Left cardiac atrium (tissue), 4 donors: ENCODE data around the gene ST8SIA1. TPM values are rescaled to one million over a fixed set of nuclear protein-coding genes. Genes with fewer than 3 reads are reported as not detected.
"Not testable (repeated sequence)": the region's sequence is repeated elsewhere in the genome, so short reads cannot be mapped to it uniquely, and the experiment has no call there.

Experiments used
- ATAC-seq, 2 donors: fragments of 200-7000 bp; cut with Tn5 transposase; one replicate each; pipeline ENCODE4 v1.9.1; 2020; ENCODE audit warnings: mild to moderate bottlenecking in 2 of 2, moderate library complexity in 2 of 2
- DNase-seq: peaks from one replicate; pipeline ENCODE4 v3.0.0-alpha.2; 2020
- intact Hi-C, 2 donors: fragments of 100-400 bp; cut with DNase I; formaldehyde crosslinking; loops; one replicate each; pipeline versions ENCODE4 v1.14.1 to v1.15.1; 2022 to 2023
- long read RNA-seq: library from polyadenylated mRNA; unstranded; transcript quantifications from one replicate; pipeline ENCODE4 v2.0.0, GENCODE V29; 2021
- total RNA-seq, 2 donors: library from RNA; stranded (reverse); fragmentation: NEBNext Ultra II Directional; extraction: Animal tissue kit (Norgen Biotek cat#: 25700); gene quantifications; one replicate each; pipeline ENCODE4 v1.2.1, GENCODE V29; 2021
- donor health status: DM: no; HTN: yes; CAD: no.
- donor health status: DM: no; HTN: yes; CAD: no; lungs with severe emphysema.
- donor health status: DM: yes; HTN: yes; CAD: no.
- donor health status: Dilated cardiomyopathy.

Gene ST8SIA1
- 1 to 10 TPM; 3.0 to 6.9 TPM for total RNA-seq
- long read RNA-seq, partial matches to known transcripts, result 0 of 1 reads
- long read RNA-seq, other reads (novel, unspliced or antisense), result 1 of 1 reads

- intact Hi-C loops, result loop anchor here in 1 of 2 donors (5.0 kb wide), 3 partner anchors 108 to 252 kb away; no protein-coding TSS in a partner anchor
- ATAC-seq, result peak; percentile 67 to 73
- peak; percentile 53 for DNase-seq
These were observed at the start of gene ST8SIA1 for GRCh38 chr12:22334410-22335100. Gene ST8SIA1 (minus strand): TSS chr12:22334707. CDS start chr12:22334232, 475 bp downstream.

GRCh38 chr12:22380031-22380430, 45.5 kb upstream of the ST8SIA1 start:
- DNase-seq, result no peak
- intact Hi-C loops, result no loop called here
- ATAC-seq, result no peak

GRCh38 chr12:22377731-22378496, 43.4 kb upstream of the ST8SIA1 start:
- DNase-seq, result no peak
- peak in 1 of 2 donors; percentile 62 for ATAC-seq
- intact Hi-C loops, result no loop called here

- ATAC-seq, intact Hi-C loops, DNase-seq: not testable (repeated sequence)
These were observed 42.2 kb upstream of the ST8SIA1 start for GRCh38 chr12:22376596-22377150.

- intact Hi-C loops, result no loop called here
- ATAC-seq, result no peak
- no peak for DNase-seq
These were observed 40.0 kb upstream of the ST8SIA1 start for GRCh38 chr12:22374508-22374907.

- ATAC-seq (no peak), DNase-seq (no peak)
- intact Hi-C loops, result no loop called here
These were observed 37.9 kb upstream of the ST8SIA1 start for GRCh38 chr12:22372277-22372837.

- DNase-seq (no peak), ATAC-seq (no peak)
- intact Hi-C loops, result no loop called here
These were observed 31.7 kb upstream of the ST8SIA1 start for GRCh38 chr12:22366181-22366580.

GRCh38 chr12:22361785-22362184, 27.3 kb upstream of the ST8SIA1 start:
- intact Hi-C loops, result no loop called here
- ATAC-seq (no peak), DNase-seq (no peak)

- intact Hi-C loops, result no loop called here
- no peak for ATAC-seq
- DNase-seq, result no peak
These were observed 26.3 kb upstream of the ST8SIA1 start for GRCh38 chr12:22360774-22361173.

GRCh38 chr12:22357531-22357930, 23.0 kb upstream of the ST8SIA1 start:
- DNase-seq, result no peak
- intact Hi-C loops, result no loop called here
- ATAC-seq, result no peak

GRCh38 chr12:22356231-22356630, 21.7 kb upstream of the ST8SIA1 start:
- intact Hi-C loops, result no loop called here
- ATAC-seq (no peak), DNase-seq (no peak)

GRCh38 chr12:22355011-22355580, 20.6 kb upstream of the ST8SIA1 start:
- intact Hi-C loops, result no loop called here
- DNase-seq, result no peak
- ATAC-seq, result peak in 1 of 2 donors; percentile 48

GRCh38 chr12:22353615-22354325, 19.3 kb upstream of the ST8SIA1 start:
- intact Hi-C loops, result no loop called here
- DNase-seq (no peak), ATAC-seq (no peak)

- ATAC-seq, result no peak
- intact Hi-C loops, result no loop called here
- no peak for DNase-seq
These were observed 16.4 kb upstream of the ST8SIA1 start for GRCh38 chr12:22350886-22351285.

- intact Hi-C loops, result no loop called here
- DNase-seq (no peak), ATAC-seq (no peak)
These were observed 13.7 kb upstream of the ST8SIA1 start for GRCh38 chr12:22348208-22348607.

GRCh38 chr12:22340143-22340542, 5.6 kb upstream of the ST8SIA1 start:
- DNase-seq (no peak), ATAC-seq (no peak)
- intact Hi-C loops, result no loop called here

- intact Hi-C loops, result loop anchor here in 1 of 2 donors (5.0 kb wide), 3 partner anchors 103 to 257 kb away; no protein-coding TSS in a partner anchor
These were observed 5.2 kb upstream of the ST8SIA1 start for GRCh38 chr12:22339691-22340090.

GRCh38 chr12:22335794-22336166, 1.3 kb upstream of the ST8SIA1 start:
- ATAC-seq (peak; percentile 7 to 20), DNase-seq (peak; percentile 28)
- intact Hi-C loops, result loop anchor here in 1 of 2 donors (5.0 kb wide), 3 partner anchors 107 to 253 kb away; no protein-coding TSS in a partner anchor

More at GRCh38 chr12:22339691-22340090, 5.2 kb upstream of the ST8SIA1 start:
- DNase-seq (no peak), ATAC-seq (no peak)
